ENCODE measurements around the gene PRR35. TPM values are rescaled to one million over a fixed set of nuclear protein-coding genes. Genes with fewer than 3 reads are reported as not detected.

Gene PRR35
- not detected for total RNA-seq

- DNase-seq, result no peak
- no peak for TF ChIP-seq EP300 (IDR thresholded peaks at IDR 0.05; ENCODE audit: low read depth)
- TF ChIP-seq CTCF (IDR thresholded peaks at IDR 0.05), result no peak
- TF ChIP-seq POLR2AphosphoS5 (IDR thresholded peaks at IDR 0.05), result no peak
- TF ChIP-seq POLR2A (IDR thresholded peaks at IDR 0.05), result no peak
- Histone ChIP-seq H3K27me3 (peaks cover 92% of the 10 kb centered on the region), H3K9me3 (no peaks in the 10 kb centered on the region), H3K36me3 (no peaks in the 10 kb centered on the region), H3K4me1 (peaks cover 0 to 11% (median 8%) of the 10 kb centered on the region in 4 donors), H3K27ac (no peak within 1 kb of the TSS), H3K4me3 (no peak within 1 kb of the TSS)
- in situ Hi-C loops (cut with MboI; ENCODE audit: low pct_ligation_motif_present in 1 of 4, low pct_unique_long_range_greater_than_20kb in 1 of 4, low sequenced_read_pairs in 3 of 4), result no loop called here
- WGBS, 2 donors (ENCODE audit: low coverage in 1 of 2), result no CpG with 5 or more reads among the region's 84 CpGs
- intact Hi-C loops (cut with DNase I; ENCODE audit: low total_unique reads), result no loop called here
Observed at GRCh38 chr16:560204-560700, at the start of gene PRR35. Gene PRR35 (plus strand): TSS chr16:560394. CDS start chr16:563295, 2,901 bp downstream.

GRCh38 chr16:512802-513201, 47.4 kb upstream of the PRR35 start:
- 89 to 95% methylated on average over 4 to 6 of the region's 6 CpGs for WGBS, 2 donors (ENCODE audit: low coverage in 1 of 2)
- H3K4me1 ChIP-seq, result peaks cover 0 to 10% (median 0%) of the 10 kb centered on the region in 4 donors
- no peaks in the 10 kb centered on the region for H3K9me3 ChIP-seq
- no peak overlapping the region for H3K27ac ChIP-seq
- in situ Hi-C loops (cut with MboI; ENCODE audit: low pct_ligation_motif_present in 1 of 4, low pct_unique_long_range_greater_than_20kb in 1 of 4, low sequenced_read_pairs in 3 of 4), result loop anchor here in 1 of 4 donors (25.0 kb wide), 1 partner anchor 99 kb away; no protein-coding TSS in a partner anchor
- intact Hi-C loops (cut with DNase I; ENCODE audit: low total_unique reads), result no loop called here
- peaks cover 0 to 4% (median 0%) of the 10 kb centered on the region in 4 donors for H3K36me3 ChIP-seq
- TF ChIP-seq POLR2AphosphoS5 (IDR thresholded peaks at IDR 0.05) (no peak), POLR2A (IDR thresholded peaks at IDR 0.05) (no peak), EP300 (IDR thresholded peaks at IDR 0.05; ENCODE audit: low read depth) (no peak), CTCF (IDR thresholded peaks at IDR 0.05) (no peak)
- no peak for DNase-seq
- H3K4me3 ChIP-seq, result no peak overlapping the region
- H3K27me3 ChIP-seq, result no peaks in the 10 kb centered on the region

GRCh38 chr16:513950-514349, 46.2 kb upstream of the PRR35 start:
- Histone ChIP-seq H3K9me3 (no peaks in the 10 kb centered on the region), H3K4me1 (peaks cover 0 to 5% (median 0%) of the 10 kb centered on the region in 4 donors), H3K27me3 (no peaks in the 10 kb centered on the region), H3K27ac (no peak overlapping the region), H3K4me3 (no peak overlapping the region), H3K36me3 (peaks cover 0 to 4% (median 0%) of the 10 kb centered on the region in 4 donors)
- in situ Hi-C loops (cut with MboI; ENCODE audit: low pct_ligation_motif_present in 1 of 4, low pct_unique_long_range_greater_than_20kb in 1 of 4, low sequenced_read_pairs in 3 of 4) (loop anchor here in 1 of 4 donors (25.0 kb wide), 1 partner anchor 98 kb away; no protein-coding TSS in a partner anchor), intact Hi-C loops (cut with DNase I; ENCODE audit: low total_unique reads) (no loop called here)
- DNase-seq, result no peak
- 91% methylated on average over 9 of the region's 10 CpGs; no CpG with 5 or more reads in 1 of the 2 donors for WGBS, 2 donors (ENCODE audit: low coverage in 1 of 2)
- no peak for TF ChIP-seq POLR2AphosphoS5 (IDR thresholded peaks at IDR 0.05)
- TF ChIP-seq POLR2A (IDR thresholded peaks at IDR 0.05), result no peak
- no peak for TF ChIP-seq CTCF (IDR thresholded peaks at IDR 0.05)
- TF ChIP-seq EP300 (IDR thresholded peaks at IDR 0.05; ENCODE audit: low read depth), result no peak

- peaks cover 0 to 4% (median 0%) of the 10 kb centered on the region in 4 donors for H3K36me3 ChIP-seq
- 92% methylated on average over 44 of the region's 45 CpGs; no CpG with 5 or more reads in 1 of the 2 donors for WGBS, 2 donors (ENCODE audit: low coverage in 1 of 2)
- no peak for DNase-seq
- H3K27ac ChIP-seq, result no peak overlapping the region
- H3K9me3 ChIP-seq, result no peaks in the 10 kb centered on the region
- in situ Hi-C loops (cut with MboI; ENCODE audit: low pct_ligation_motif_present in 1 of 4, low pct_unique_long_range_greater_than_20kb in 1 of 4, low sequenced_read_pairs in 3 of 4), result loop anchor here in 1 of 4 donors (25.0 kb wide), 1 partner anchor 97 kb away; no protein-coding TSS in a partner anchor
- H3K4me1 ChIP-seq, result no peaks in the 10 kb centered on the region
- intact Hi-C loops (cut with DNase I; ENCODE audit: low total_unique reads), result no loop called here
- no peak overlapping the region for H3K4me3 ChIP-seq
- no peak for TF ChIP-seq EP300 (IDR thresholded peaks at IDR 0.05; ENCODE audit: low read depth)
- no peak for TF ChIP-seq CTCF (IDR thresholded peaks at IDR 0.05)
- no peak for TF ChIP-seq POLR2AphosphoS5 (IDR thresholded peaks at IDR 0.05)
- no peak for TF ChIP-seq POLR2A (IDR thresholded peaks at IDR 0.05)
- H3K27me3 ChIP-seq, result no peaks in the 10 kb centered on the region
Observed at GRCh38 chr16:515175-515938, 44.8 kb upstream of the PRR35 start.

Measured in transverse colon (tissue), 4 donors.